HG03558 (cell line): ENCODE results near the gene METAP2.

Source experiments
- ATAC-seq: cut with Tn5 transposase; IDR thresholded peaks from one replicate; pipeline ENCODE4 v1.9.1; 2021; ENCODE audit warnings: moderate number of reproducible peaks; ENCODE audit not compliant: unreplicated experiment; ENCODE audit errors: extremely low read depth

METAP2 gene

GRCh38 chr12:95547522-95548055, 73.6 kb downstream of the METAP2 start:
- ATAC-seq = no peak

- no peak for ATAC-seq
Measured at GRCh38 chr12:95548056-95548538, 74.1 kb downstream of the METAP2 start.

GRCh38 chr12:95548539-95549391, 74.8 kb downstream of the METAP2 start:
- no peak for ATAC-seq

- ATAC-seq = no peak
Measured at GRCh38 chr12:95549392-95550084, 75.6 kb downstream of the METAP2 start.

- ATAC-seq = no peak
Measured at GRCh38 chr12:95551305-95551704, 77.4 kb downstream of the METAP2 start, which contains the start of gene USP44. Gene USP44 (minus strand): TSS chr12:95551476. CDS start chr12:95534256, 17,220 bp downstream.

- ATAC-seq = no peak
Measured at GRCh38 chr12:95551913-95552516, 78.1 kb downstream of the METAP2 start.

GRCh38 chr12:95553197-95553943, 79.4 kb downstream of the METAP2 start:
- no peak for ATAC-seq

GRCh38 chr12:95554532-95555071, 80.7 kb downstream of the METAP2 start:
- ATAC-seq = no peak

- ATAC-seq = no peak
Measured at GRCh38 chr12:95557625-95558024, 83.7 kb downstream of the METAP2 start.
